Neural progenitor cell (in vitro differentiated cells): ENCODE data around the gene RHAG. TPM values are rescaled to one million over a fixed set of nuclear protein-coding genes. Genes with fewer than 3 reads are reported as not detected.

Source experiments
- DNase-seq: peaks from one replicate; pipeline ENCODE4 v3.0.0-alpha.2; 2016; ENCODE audit warnings: low spot score
- H2AFZ ChIP-seq: fragments of 200-600 bp; sonication (generic); replicated peaks from 2 replicates; pipeline ENCODE4 v1.6.1; 2016; ENCODE audit warnings: antibody characterized with exemption
- H3F3A ChIP-seq: fragments of 200-600 bp; sonication (generic); 2 replicates; pipeline ENCODE4 v1.6.1; 2016; ENCODE audit warnings: antibody characterized with exemption, low read depth
- H3K27ac ChIP-seq: fragments of 200-600 bp; sonication (generic); 2 replicates; pipeline ENCODE4 v1.5.1; 2016; ENCODE audit warnings: mild to moderate bottlenecking
- H3K27me3 ChIP-seq: fragments of 200-600 bp; sonication (generic); 2 replicates; pipeline ENCODE4 v1.6.1; 2016; ENCODE audit warnings: mild to moderate bottlenecking, moderate library complexity
- H3K36me3 ChIP-seq: fragments of 200-600 bp; sonication (generic); 2 replicates; pipeline ENCODE4 v1.5.1; 2016
- H3K4me1 ChIP-seq: fragments of 200-600 bp; sonication (generic); 2 replicates; pipeline ENCODE4 v1.6.1; 2016; ENCODE audit warnings: mixed run types
- H3K4me2 ChIP-seq: fragments of 200-600 bp; sonication (generic); 2 replicates; pipeline ENCODE4 v1.6.1; 2016
- H3K4me3 ChIP-seq: fragments of 200-600 bp; sonication (generic); 2 replicates; pipeline ENCODE4 v1.5.1; 2016
- H3K79me2 ChIP-seq: fragments of 200-600 bp; sonication (generic); 2 replicates; pipeline ENCODE4 v1.6.1; 2016; ENCODE audit warnings: low read depth
- H3K9ac ChIP-seq: fragments of 200-600 bp; sonication (generic); 2 replicates; pipeline ENCODE4 v1.6.1; 2016
- H3K9me3 ChIP-seq: fragments of 200-600 bp; sonication (generic); 2 replicates; pipeline ENCODE4 v1.5.1; 2016; ENCODE audit warnings: low read depth
- H4K20me1 ChIP-seq: fragments of 200-600 bp; sonication (generic); 2 replicates; pipeline ENCODE4 v1.6.1; 2016; ENCODE audit warnings: low read depth
- H3K27ac Mint-ChIP-seq: 3 replicates; pipeline ENCODE4 v1.8.0; 2021; ENCODE audit warnings: mixed read lengths
- H3K27me3 Mint-ChIP-seq: 2 replicates; pipeline ENCODE4 v1.8.0; 2022; ENCODE audit warnings: low read depth, mild to moderate bottlenecking, inconsistent platforms, moderate library complexity, mixed read lengths; ENCODE audit not compliant: insufficient read depth
- H3K36me3 Mint-ChIP-seq: 3 replicates; pipeline ENCODE4 v1.8.0; 2021; ENCODE audit warnings: mixed read lengths
- H3K4me1 Mint-ChIP-seq: 3 replicates; pipeline ENCODE4 v1.8.0; 2021; ENCODE audit warnings: mixed read lengths
- H3K4me3 Mint-ChIP-seq: 3 replicates; pipeline ENCODE4 v1.8.0; 2021; ENCODE audit warnings: mild to moderate bottlenecking, moderate library complexity, mixed read lengths
- H3K9me3 Mint-ChIP-seq: 3 replicates; pipeline ENCODE4 v1.8.0; 2020; ENCODE audit warnings: mixed read lengths
- EZH2 ChIP-seq: fragments of 200-600 bp; sonication (generic); IDR thresholded peaks from 2 replicates; pipeline ENCODE4 v1.6.1; 2017; ENCODE audit warnings: antibody characterized with exemption, mild to moderate bottlenecking, moderate library complexity
- EZH2phosphoT487 ChIP-seq: fragments of 200-600 bp; sonication (generic); IDR thresholded peaks from 2 replicates; pipeline ENCODE4 v1.6.1; 2017; ENCODE audit warnings: antibody characterized with exemption
- total RNA-seq: library from RNA; depleted of rRNA; stranded (reverse); fragments of >200 nt; gene quantifications from 2 replicates; pipeline ENCODE4 v1.2.3, GENCODE V29; 2015; ENCODE audit warnings: low replicate concordance
- TF ChIP-seq, protein P1 (sequence below): fragments of 200-600 bp; sonication (generic); IDR thresholded peaks from 2 replicates; pipeline ENCODE4 v1.5.1; 2017; ENCODE audit warnings: antibody characterized with exemption, mild to moderate bottlenecking

The RHAG gene
- total RNA-seq, 1 donor from 2014 or later = not detected

DNA sequence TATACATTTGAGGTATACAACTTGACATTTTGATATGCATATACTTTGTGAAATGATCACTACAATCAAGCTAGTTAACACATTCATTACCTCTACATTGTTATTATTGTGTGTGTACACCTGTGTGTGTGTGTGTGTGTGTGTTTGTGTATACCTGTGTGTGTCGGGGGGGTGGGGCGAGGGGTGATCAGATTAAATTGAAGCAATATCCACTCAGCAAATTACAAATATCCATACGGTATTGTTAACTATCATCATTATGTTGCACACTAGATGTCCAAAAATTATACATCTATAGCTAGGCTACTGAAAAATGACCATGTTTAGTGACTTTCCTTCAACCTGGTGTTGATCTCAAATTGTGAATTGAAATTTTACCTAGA is 1.8 kb downstream of the RHAG start:
- H3K9me3 Mint-ChIP-seq = no peaks in the 10 kb centered on the region
- H3K27ac Mint-ChIP-seq = no peak overlapping the region
- H3K4me3 Mint-ChIP-seq = no peak overlapping the region
- no peaks in the 10 kb centered on the region for H3K9me3 ChIP-seq
- H3K9ac ChIP-seq = no peak overlapping the region
- no peaks in the 10 kb centered on the region for H3K27me3 Mint-ChIP-seq
- H3K4me1 ChIP-seq = no peaks in the 10 kb centered on the region
- no peak overlapping the region for H2AFZ ChIP-seq
- H3K27me3 ChIP-seq = no peaks in the 10 kb centered on the region
- TF ChIP-seq, protein P1, sequence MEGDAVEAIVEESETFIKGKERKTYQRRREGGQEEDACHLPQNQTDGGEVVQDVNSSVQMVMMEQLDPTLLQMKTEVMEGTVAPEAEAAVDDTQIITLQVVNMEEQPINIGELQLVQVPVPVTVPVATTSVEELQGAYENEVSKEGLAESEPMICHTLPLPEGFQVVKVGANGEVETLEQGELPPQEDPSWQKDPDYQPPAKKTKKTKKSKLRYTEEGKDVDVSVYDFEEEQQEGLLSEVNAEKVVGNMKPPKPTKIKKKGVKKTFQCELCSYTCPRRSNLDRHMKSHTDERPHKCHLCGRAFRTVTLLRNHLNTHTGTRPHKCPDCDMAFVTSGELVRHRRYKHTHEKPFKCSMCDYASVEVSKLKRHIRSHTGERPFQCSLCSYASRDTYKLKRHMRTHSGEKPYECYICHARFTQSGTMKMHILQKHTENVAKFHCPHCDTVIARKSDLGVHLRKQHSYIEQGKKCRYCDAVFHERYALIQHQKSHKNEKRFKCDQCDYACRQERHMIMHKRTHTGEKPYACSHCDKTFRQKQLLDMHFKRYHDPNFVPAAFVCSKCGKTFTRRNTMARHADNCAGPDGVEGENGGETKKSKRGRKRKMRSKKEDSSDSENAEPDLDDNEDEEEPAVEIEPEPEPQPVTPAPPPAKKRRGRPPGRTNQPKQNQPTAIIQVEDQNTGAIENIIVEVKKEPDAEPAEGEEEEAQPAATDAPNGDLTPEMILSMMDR = no peak
- H3K4me2 ChIP-seq = no peak overlapping the region
- no peak for DNase-seq
- no peaks in the 10 kb centered on the region for H3K4me1 Mint-ChIP-seq
- H3K27ac ChIP-seq = no peak overlapping the region
- H3K79me2 ChIP-seq = no peaks in the 10 kb centered on the region
- H3F3A ChIP-seq = no peaks in the 10 kb centered on the region
- H3K36me3 ChIP-seq = no peaks in the 10 kb centered on the region
- no peaks in the 10 kb centered on the region for H4K20me1 ChIP-seq
- H3K36me3 Mint-ChIP-seq = no peaks in the 10 kb centered on the region
- H3K4me3 ChIP-seq = no peak overlapping the region

DNA sequence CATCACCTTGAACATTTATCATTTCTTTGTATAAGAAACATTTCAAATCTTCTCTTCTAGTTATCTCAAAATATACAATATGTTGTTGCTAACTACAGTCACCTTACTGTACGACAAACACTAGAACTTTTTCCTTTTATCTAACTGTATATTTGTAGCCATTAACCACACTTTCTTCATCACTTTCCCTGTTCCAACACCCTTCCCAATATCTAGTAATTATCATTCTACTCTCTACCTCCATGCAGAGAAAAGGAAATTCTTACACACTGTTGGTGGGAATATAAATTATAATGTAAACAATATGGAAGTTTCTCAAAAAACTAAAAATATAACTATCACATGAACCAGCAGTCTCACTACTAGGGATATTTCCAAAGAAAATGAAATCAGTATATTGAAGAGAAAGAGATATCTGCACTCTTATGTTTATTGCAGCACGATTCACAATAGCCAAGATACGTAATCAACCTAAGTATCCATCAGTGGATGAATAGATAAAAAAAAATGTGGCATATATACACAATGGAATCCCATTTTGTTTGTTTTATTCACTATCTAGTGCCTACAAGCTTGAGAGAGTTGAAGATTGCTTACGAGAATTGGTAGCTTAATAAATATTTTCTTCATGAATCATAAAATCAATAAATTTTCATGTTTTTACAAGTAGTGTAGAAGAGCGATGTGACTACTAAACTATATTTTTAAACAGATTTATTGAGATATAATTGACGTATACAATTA is 2.4 kb downstream of the RHAG start:
- no peaks in the 10 kb centered on the region for H3K9me3 Mint-ChIP-seq
- TF ChIP-seq, protein P1 = no peak
- no peak for TF ChIP-seq EZH2
- no peak for TF ChIP-seq EZH2phosphoT487

DNA sequence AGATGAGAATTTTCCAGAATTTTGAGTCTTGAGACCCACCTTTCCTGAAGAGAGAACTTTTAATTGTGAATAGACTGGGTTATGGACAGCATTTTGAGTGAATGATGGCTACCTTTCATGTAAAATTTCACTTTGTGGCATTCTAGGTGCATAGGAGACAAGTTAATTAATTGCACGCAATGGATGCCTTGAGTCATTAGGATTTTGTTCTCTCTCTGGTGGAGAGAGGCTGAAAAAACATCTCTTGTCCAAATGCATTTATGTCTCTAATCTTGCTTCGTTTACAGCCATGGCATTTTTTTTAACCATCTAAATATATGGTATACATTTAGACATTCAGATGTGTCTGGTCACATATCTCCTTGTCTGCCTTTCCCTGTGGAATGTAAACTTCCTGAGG is 3.1 kb downstream of the RHAG start:
- H3K4me1 ChIP-seq = no peaks in the 10 kb centered on the region
- H3K9ac ChIP-seq = no peak overlapping the region
- Mint-ChIP-seq H3K27ac (no peak overlapping the region), H3K4me3 (no peak overlapping the region), H3K9me3 (no peaks in the 10 kb centered on the region), H3K36me3 (no peaks in the 10 kb centered on the region), H3K27me3 (no peaks in the 10 kb centered on the region), H3K4me1 (no peaks in the 10 kb centered on the region)
- H2AFZ ChIP-seq = no peak overlapping the region
- H3F3A ChIP-seq = no peaks in the 10 kb centered on the region
- no peak overlapping the region for H3K4me3 ChIP-seq
- H3K9me3 ChIP-seq = no peaks in the 10 kb centered on the region
- TF ChIP-seq EZH2 = no peak
- TF ChIP-seq, protein P1 = no peak
- no peak for TF ChIP-seq EZH2phosphoT487
- DNase-seq = no peak
- no peak overlapping the region for H3K27ac ChIP-seq
- no peaks in the 10 kb centered on the region for H4K20me1 ChIP-seq
- H3K4me2 ChIP-seq = no peak overlapping the region
- H3K36me3 ChIP-seq = no peaks in the 10 kb centered on the region
- no peaks in the 10 kb centered on the region for H3K79me2 ChIP-seq
- H3K27me3 ChIP-seq = no peaks in the 10 kb centered on the region

More for the DNA sequence above, 2.4 kb downstream of the RHAG start:
- Histone ChIP-seq H3F3A (no peaks in the 10 kb centered on the region), H3K27me3 (no peaks in the 10 kb centered on the region), H2AFZ (no peak overlapping the region), H4K20me1 (no peaks in the 10 kb centered on the region), H3K9me3 (no peaks in the 10 kb centered on the region), H3K4me2 (no peak overlapping the region), H3K9ac (no peak overlapping the region), H3K36me3 (no peaks in the 10 kb centered on the region), H3K27ac (no peak overlapping the region), H3K4me1 (no peaks in the 10 kb centered on the region), H3K4me3 (no peak overlapping the region), H3K79me2 (no peaks in the 10 kb centered on the region)
- H3K36me3 Mint-ChIP-seq = no peaks in the 10 kb centered on the region
- H3K27ac Mint-ChIP-seq = no peak overlapping the region
- H3K27me3 Mint-ChIP-seq = no peaks in the 10 kb centered on the region
- DNase-seq = no peak
- H3K4me1 Mint-ChIP-seq = no peaks in the 10 kb centered on the region
- H3K4me3 Mint-ChIP-seq = no peak overlapping the region
